ENCODE data around the gene FOSL1. TPM values are rescaled to one million over a fixed set of nuclear protein-coding genes. Genes with fewer than 3 reads are reported as not detected.

The FOSL1 gene
- total and polyA plus RNA-seq, 2 of the 13 experiments (the other 11 are each of a cell fraction or from before 2014, with no cell fraction given), result 4.0 to 4.1 TPM

DNA sequence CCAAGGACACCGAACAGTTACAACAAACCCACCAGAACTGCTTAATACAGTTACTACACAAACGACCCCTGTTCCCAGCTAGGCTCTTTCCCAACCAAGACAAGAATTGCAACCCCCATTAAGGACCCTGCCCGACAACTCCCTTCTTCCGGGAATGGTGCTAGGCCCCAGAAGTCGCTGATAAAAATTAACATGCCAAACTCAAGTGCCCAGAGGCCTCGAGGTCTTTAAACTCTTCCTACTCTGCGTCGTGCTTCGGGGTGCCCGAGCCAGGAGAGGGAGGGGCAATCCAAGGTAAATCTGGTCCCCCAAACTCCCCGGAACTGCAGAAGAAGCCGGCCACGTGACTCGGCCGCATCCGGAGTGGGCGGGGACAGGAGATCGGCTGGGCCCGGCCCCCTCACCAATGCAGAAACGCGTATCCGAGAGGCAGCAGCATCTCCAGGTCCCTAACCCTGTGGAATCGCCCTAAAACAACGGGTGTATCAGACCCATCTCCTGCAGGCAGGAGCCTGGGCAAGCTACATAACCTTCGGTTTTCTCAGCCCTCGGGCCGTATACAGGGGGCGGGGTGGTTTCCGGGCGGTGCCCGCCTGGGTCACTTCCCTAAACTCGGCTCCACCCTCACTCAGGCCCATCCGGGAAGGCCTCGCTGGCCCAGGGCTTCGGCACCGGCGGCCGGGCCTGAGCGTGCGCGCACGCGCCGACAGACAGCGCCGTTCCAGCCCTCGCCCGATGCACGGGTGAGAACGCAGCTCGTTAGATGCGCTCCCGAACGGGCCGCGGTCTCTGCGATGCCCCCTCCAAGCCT lies 43.3 kb downstream of the FOSL1 start (continued):
- TF ChIP-seq, protein P1, sequence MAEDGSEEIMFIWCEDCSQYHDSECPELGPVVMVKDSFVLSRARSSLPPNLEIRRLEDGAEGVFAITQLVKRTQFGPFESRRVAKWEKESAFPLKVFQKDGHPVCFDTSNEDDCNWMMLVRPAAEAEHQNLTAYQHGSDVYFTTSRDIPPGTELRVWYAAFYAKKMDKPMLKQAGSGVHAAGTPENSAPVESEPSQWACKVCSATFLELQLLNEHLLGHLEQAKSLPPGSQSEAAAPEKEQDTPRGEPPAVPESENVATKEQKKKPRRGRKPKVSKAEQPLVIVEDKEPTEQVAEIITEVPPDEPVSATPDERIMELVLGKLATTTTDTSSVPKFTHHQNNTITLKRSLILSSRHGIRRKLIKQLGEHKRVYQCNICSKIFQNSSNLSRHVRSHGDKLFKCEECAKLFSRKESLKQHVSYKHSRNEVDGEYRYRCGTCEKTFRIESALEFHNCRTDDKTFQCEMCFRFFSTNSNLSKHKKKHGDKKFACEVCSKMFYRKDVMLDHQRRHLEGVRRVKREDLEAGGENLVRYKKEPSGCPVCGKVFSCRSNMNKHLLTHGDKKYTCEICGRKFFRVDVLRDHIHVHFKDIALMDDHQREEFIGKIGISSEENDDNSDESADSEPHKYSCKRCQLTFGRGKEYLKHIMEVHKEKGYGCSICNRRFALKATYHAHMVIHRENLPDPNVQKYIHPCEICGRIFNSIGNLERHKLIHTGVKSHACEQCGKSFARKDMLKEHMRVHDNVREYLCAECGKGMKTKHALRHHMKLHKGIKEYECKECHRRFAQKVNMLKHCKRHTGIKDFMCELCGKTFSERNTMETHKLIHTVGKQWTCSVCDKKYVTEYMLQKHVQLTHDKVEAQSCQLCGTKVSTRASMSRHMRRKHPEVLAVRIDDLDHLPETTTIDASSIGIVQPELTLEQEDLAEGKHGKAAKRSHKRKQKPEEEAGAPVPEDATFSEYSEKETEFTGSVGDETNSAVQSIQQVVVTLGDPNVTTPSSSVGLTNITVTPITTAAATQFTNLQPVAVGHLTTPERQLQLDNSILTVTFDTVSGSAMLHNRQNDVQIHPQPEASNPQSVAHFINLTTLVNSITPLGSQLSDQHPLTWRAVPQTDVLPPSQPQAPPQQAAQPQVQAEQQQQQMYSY (CRISPR knock-in tag; IDR thresholded peaks at IDR 0.05), result no peak
- peak; percentile 27; the same call in 1 of the 2 replicates for TF ChIP-seq HDAC2 (CRISPR knock-in tag; IDR thresholded peaks at IDR 0.05)
- TF ChIP-seq SIN3A (IDR thresholded peaks at IDR 0.05; ENCODE audit: borderline replicate concordance, low read depth, low read length), result peak; percentile 88; the same call in 1 of the 2 replicates
- peak; percentile 78; the same call in 1 of the 2 replicates for TF ChIP-seq GLI4 (CRISPR knock-in tag; IDR thresholded peaks at IDR 0.05; ENCODE audit: borderline replicate concordance)
- no peak for TF ChIP-seq ATF7 (IDR thresholded peaks at IDR 0.05)
- TF ChIP-seq ATF7 (CRISPR knock-in tag; IDR thresholded peaks at IDR 0.05), result peak; percentile 67; the same call in 1 of the 2 replicates
- TF ChIP-seq ZNF446 (CRISPR knock-in tag; IDR thresholded peaks at IDR 0.05), result 0 out of 2 replicates have a peak, but pooled peaks have one; percentile 71
- TF ChIP-seq NFATC3 (CRISPR knock-in tag; IDR thresholded peaks at IDR 0.05), result 0 out of 2 replicates have a peak, but pooled peaks have one; percentile 30
- TF ChIP-seq POLR2AphosphoS5 (IDR thresholded peaks at IDR 0.05; ENCODE audit: low read depth, low read length), result 0 out of 2 replicates have a peak, but pooled peaks have one; percentile 23
- no peak for TF ChIP-seq ZBTB40 (IDR thresholded peaks at IDR 0.05)
- no peak for TF ChIP-seq ZBTB40 (CRISPR knock-in tag; IDR thresholded peaks at IDR 0.05)
- no peak for TF ChIP-seq SUZ12 (IDR thresholded peaks at IDR 0.05; ENCODE audit: low read depth, low read length)
- no peak for TF ChIP-seq EZH2 (conservative IDR thresholded peaks at IDR 0.05; ENCODE audit: low read depth, low read length)
- TF ChIP-seq ZNF44 (CRISPR knock-in tag; IDR thresholded peaks at IDR 0.05), result 0 out of 2 replicates have a peak, but pooled peaks have one; percentile 53
- peak; percentile 21; the same call in 1 of the 3 replicates for TF ChIP-seq MXI1 (IDR thresholded peaks at IDR 0.05; ENCODE audit: borderline replicate concordance, low read depth, low read length)
- peak; percentile 41 for TF ChIP-seq HNRNPLL (IDR thresholded peaks at IDR 0.05; ENCODE audit: low read depth, low read length, poor library complexity, severe bottlenecking)
- TF ChIP-seq KAT7 (CRISPR knock-in tag; IDR thresholded peaks at IDR 0.05; ENCODE audit: borderline replicate concordance), result peak; percentile 71; the same call in 1 of the 2 replicates
